GM18870 (cell line): ENCODE data around the gene SMOC2.

Experiments used
- ATAC-seq: cut with Tn5 transposase; IDR thresholded peaks from one replicate; pipeline ENCODE4 v1.9.1; 2021; ENCODE audit warnings: moderate library complexity; ENCODE audit not compliant: unreplicated experiment

Gene SMOC2

GRCh38 chr6:168641446-168641845 is 200.5 kb downstream of the SMOC2 start:
- ATAC-seq, result no peak

GRCh38 chr6:168643401-168643800 is 202.4 kb downstream of the SMOC2 start:
- ATAC-seq, result no peak

GRCh38 chr6:168645326-168645725 is 204.3 kb downstream of the SMOC2 start:
- no peak for ATAC-seq

GRCh38 chr6:168647271-168647670 is 206.3 kb downstream of the SMOC2 start:
- ATAC-seq, result no peak

- ATAC-seq, result no peak
These were observed 207.5 kb downstream of the SMOC2 start for GRCh38 chr6:168648240-168649125.

- no peak for ATAC-seq
These were observed 208.2 kb downstream of the SMOC2 start for GRCh38 chr6:168649209-168649608.

GRCh38 chr6:168650671-168651111 is 209.7 kb downstream of the SMOC2 start:
- no peak for ATAC-seq

GRCh38 chr6:168655462-168656152 is 214.6 kb downstream of the SMOC2 start:
- no peak for ATAC-seq

- no peak for ATAC-seq
These were observed 217.1 kb downstream of the SMOC2 start for GRCh38 chr6:168658059-168658458.

GRCh38 chr6:168660400-168660945 is 219.5 kb downstream of the SMOC2 start:
- ATAC-seq, result no peak

GRCh38 chr6:168662301-168662936 is 221.4 kb downstream of the SMOC2 start:
- ATAC-seq, result no peak

- no peak for ATAC-seq
These were observed 222.1 kb downstream of the SMOC2 start for GRCh38 chr6:168663041-168663440.

GRCh38 chr6:168664956-168665355 is 224.0 kb downstream of the SMOC2 start:
- ATAC-seq, result no peak

GRCh38 chr6:168666170-168666569 is 225.2 kb downstream of the SMOC2 start:
- ATAC-seq, result no peak

- ATAC-seq, result no peak
These were observed 225.9 kb downstream of the SMOC2 start for GRCh38 chr6:168666699-168667427.

- ATAC-seq, result no peak
These were observed 226.4 kb downstream of the SMOC2 start for GRCh38 chr6:168667428-168667805.

GRCh38 chr6:168670401-168670985 is 229.5 kb downstream of the SMOC2 start:
- ATAC-seq, result no peak

- no peak for ATAC-seq
These were observed 230.3 kb downstream of the SMOC2 start for GRCh38 chr6:168671028-168671862.

- ATAC-seq, result no peak
These were observed 231.0 kb downstream of the SMOC2 start for GRCh38 chr6:168671863-168672546.
